Activated CD4-positive, alpha-beta T cell treated with anti-CD3 and anti-CD28 coated beads, Interleukin-2, amount 50 U/mL, for 24 hours (primary cell): ENCODE data around the gene SMARCAL1.
A peak's percentile ranks its signal among the peaks of the same experiment; 100 is the strongest.
"Not testable (repeated sequence)": the region's sequence is repeated elsewhere in the genome, so short reads cannot be mapped to it uniquely, and the experiment has no call there.

Source experiments
- DNase-seq, 2 donors: peaks; one replicate each; pipeline ENCODE4 v3.0.0-alpha.2; 2020; ENCODE audit warnings: low read depth in 1 of 2, low spot score in 1 of 2

SMARCAL1 gene

DNA sequence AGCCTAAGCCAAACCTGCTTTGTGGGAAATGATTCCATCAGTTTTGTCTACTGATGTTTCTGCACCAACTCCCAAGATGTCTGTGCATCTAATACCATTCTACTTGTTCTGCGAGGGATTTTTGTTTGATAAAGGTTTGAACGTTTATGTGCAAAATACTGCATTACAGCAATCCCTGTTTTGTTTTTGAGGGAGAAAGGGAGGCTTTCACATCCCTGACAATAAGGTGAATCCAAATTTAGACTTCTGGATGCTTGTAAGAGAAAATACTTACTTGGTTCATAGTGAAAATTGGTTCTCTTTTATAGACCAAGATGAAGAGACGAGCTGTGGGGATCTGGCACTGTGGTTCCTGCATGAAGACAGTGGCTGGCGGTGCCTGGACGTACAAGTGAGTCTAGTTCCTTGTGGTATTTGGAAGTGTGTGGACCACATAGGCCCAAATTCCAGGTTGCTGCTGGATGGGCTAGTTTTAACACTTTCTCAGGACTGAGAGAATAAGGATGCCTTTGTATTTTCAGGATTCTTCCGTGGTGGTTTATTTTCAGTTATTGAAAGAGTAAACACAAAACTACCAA, 87.4 kb downstream of the SMARCAL1 start:
- no peak for DNase-seq

- no peak for DNase-seq
These were observed 88.3 kb downstream of the SMARCAL1 start for GRCh38 chr2:216500572-216500971.

DNA sequence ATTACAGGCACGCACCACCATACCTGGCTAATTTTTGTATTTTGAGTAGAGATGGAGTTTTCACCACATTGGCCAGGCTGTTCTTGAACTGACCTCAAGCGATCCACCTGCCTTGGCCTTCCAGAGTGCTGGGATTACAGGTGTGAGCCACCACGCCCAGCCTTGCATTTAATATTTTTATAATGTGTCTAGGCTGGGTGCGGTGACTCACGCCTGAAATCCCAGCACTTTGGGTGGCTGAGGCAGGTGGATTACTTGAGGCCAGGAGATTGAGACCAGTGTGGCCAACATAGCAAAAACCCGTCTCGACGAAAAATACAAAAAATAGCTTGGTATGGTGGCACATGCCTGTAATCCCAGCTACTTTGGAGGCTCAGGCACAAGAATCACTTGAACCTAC, 89.6 kb downstream of the SMARCAL1 start:
- no peak for DNase-seq

DNA sequence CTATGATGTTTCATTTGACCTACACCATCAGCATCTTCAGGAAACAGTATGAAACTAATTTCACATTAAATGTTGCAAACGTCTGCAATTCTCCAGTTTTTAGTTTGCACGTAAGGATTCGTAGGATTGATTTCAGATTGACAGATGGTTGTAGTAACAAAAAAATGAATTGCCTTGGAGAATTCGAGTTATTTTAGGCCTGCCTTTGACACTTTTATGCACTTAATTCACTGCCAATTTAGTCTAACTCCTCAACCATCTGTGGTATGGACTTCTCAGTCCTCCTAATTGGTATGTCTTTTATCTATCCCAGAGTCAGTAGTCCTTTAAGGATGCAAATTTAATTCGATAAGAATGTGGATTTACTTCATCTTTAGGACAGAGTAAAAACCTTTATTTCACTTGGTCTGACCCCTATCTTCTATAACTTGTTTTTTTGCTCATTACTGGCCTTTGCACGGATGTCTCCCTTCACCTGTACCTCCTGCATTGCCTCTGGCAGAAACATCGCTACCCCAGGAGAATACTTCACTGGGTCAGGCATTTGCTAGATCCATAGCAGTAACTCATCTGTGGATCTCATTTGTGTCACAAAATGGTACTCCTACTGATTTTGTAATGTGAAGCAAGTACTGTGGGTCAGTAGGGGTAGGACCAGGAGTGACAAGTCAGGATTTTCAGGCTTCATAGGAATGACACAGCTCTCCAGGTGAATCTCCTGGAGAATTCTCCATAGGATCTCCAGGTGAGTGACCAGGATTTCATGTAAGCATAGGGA, 90.3 kb downstream of the SMARCAL1 start:
- no peak for DNase-seq

DNA sequence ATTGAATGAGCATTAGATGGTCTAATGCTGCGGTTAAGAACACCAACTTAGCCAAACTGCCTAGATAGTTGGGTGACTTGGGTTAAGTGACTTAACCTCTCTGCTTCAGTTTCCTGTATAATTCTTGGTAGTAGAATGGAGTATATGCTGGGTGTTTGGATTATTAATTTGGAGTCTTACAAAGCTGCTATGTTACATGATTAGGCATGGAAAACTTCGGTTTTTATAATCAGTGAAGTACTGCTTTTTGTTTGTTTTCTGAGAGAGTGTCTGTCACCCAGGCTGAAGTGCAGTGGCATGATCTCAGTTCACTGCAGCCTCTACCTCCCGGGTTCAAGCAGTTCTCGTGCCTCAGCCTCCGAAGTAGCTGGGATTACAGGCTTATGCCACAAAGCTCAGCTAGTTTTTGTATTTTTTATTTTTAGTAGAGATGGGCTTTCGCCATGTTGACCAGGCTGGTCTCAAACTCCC, 90.9 kb downstream of the SMARCAL1 start:
- no peak for DNase-seq

GRCh38 chr2:216503697-216504375, 91.6 kb downstream of the SMARCAL1 start:
- DNase-seq: no peak

DNA sequence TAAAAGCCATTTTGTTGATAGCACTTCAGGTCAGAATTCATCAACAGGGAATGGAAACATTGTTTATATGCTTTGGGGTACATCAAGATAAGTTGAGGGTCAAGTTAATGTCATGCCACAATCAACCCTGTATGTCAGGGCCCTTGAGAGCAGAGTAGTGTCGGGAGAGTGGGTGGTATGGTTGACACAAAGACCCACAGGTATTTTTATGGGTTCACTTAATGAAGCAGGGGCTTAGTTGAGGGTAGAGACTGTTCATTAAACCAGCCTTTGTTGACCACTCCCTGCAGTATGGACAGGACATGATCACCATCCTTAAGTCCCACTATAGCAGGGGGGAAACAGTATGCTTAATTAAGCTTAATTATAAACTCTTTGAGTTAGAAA, 92.1 kb downstream of the SMARCAL1 start:
- no peak for DNase-seq

DNA sequence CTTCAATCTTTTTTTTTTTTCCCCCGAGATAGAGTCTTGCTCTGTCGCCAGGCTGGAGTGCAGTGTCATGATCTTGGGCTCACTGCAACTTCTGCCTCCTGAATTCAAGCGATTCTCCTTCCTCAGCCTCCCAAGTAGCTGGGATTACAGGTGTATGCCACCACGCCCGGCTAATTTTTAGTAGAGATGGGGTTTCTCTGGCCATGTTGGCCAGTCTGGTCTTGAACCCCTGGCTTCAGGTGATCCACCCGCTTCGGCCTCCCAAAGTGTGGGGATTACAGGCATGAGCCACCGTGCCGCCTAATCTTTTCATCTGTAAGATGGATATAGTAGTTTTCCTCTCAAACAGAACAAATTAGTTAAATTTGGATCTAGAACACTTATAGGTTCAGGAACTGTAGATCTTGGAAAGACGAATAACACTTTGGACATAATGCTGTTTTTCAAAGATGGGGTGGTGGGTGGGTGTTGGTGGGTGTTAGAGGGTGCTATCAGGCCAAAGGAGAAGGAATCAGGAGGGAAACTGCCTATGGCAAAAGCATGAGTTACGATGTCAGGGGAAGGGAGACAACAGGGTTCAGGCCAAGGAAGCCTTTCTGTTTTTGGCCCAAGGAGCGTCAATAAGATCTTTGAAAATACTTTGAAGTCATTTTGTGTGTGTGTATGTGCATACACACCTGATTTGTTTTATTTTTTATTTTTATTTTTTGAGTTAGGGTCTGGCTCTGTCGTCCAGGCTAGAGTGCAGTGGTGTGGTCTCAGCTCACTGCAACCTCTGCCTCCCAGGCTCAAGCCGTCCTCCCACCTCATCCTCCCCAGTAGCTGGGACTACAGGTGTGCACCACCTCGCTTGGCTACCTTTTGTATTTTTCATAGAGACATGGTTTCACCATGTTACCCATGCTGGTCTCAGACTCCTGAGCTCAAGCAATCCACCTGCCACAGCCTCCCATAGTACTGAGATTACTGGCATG, 93.1 kb downstream of the SMARCAL1 start:
- DNase-seq: no peak

DNA sequence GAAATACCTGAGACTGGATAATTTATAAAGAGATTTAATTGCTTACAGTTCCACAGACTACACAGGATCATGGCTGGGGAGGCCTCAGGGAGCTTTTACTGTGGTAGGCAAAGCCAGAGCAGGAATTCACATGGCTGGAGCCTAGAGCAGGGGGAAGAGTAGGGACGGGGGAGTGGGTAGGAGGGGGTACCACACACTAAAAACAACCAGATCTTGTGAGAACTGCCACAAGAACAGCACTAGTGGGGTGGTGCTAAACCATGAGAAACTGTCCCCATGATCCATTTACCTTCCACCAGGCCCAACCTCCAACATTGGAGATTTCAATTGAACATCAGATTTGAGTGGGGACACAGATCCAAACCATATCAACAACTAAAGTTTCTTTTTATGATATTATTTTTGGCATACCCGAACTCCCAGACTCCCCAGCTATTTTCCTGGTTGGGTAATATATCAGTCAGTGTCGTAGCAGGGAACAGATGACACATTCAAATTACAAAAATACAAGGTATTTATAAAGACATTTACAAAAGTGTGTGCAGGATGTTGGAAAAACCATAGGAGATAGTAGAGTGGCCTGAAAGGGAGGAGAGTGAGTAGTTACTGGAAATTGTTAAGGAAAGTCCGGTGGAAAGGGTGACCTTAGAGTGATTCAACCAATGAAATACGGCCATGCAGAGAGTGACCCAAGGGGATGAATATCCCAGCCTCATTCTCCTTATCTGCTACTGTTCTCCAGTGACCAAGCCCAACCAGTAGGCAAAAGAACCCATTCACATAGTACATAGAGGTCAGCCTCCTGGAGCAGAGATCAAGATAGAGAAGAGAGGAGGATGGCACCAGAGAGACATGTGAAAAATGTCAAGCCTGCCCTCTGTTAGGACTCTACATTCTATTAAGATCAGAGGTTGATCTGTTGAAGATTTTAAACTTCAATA, 95.2 kb downstream of the SMARCAL1 start:
- no peak for DNase-seq

DNA sequence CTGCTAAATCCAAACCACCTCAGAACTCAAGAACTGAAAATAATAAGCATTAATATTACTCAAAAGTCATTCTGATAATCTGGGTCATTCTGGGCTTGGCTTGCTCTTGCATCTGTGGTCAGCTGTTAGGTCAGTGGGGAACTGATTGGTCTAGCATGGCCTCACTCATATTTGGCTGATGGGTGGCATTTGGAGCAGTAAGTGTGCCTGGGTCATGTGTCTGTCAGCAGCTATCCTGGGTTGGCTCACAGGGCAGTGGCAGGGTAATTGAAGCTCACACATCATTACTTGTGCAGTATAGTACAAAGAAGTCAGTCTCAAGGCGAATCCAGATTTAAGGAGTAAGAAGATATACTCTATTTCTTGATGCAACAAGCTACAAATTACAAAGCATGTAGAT, 95.9 kb downstream of the SMARCAL1 start:
- DNase-seq: no peak

- no peak for DNase-seq
These were observed 104.6 kb downstream of the SMARCAL1 start for GRCh38 chr2:216516730-216517350.

GRCh38 chr2:216517447-216518225, 105.4 kb downstream of the SMARCAL1 start:
- no peak for DNase-seq

GRCh38 chr2:216518566-216519119, 106.4 kb downstream of the SMARCAL1 start:
- not testable (repeated sequence) for DNase-seq

- peak in 1 of 2 donors; percentile 57 for DNase-seq
These were observed 107.0 kb downstream of the SMARCAL1 start for GRCh38 chr2:216519154-216519762.

- DNase-seq: no peak
These were observed 107.8 kb downstream of the SMARCAL1 start for GRCh38 chr2:216520112-216520511.

DNA sequence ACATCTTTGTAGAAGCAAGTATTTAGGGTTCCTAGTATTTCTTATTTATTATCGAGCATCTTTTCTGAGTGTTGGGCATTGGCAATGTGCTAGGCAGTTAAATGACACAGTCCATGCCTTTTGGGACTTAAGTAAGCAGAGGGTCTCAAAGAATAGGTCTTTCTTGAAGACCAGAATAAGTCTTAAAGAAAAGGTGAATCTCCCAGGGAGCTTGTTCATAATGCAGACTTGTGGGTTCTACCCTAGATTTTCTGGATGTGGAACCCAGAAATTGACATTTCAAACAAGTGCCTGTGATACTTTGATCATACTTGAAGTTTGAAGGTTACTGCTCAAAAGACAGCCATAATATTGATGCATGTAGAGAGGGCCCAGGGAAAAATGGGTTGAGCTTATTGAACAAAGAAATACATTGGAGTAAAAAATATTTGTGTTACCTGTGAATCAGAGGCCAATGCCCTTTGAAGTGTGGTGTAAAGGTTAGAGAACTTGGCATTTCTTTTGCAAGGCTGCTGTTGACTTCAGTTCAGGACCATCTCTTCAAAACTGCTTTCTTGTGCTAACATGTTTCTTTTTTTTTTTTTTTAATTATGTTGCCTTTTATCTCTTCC, 110.7 kb downstream of the SMARCAL1 start:
- DNase-seq: no peak

- DNase-seq: no peak
These were observed 113.7 kb downstream of the SMARCAL1 start for GRCh38 chr2:216525972-216526371.

GRCh38 chr2:216526939-216527338, 114.7 kb downstream of the SMARCAL1 start:
- no peak for DNase-seq
